Muscle of leg (tissue), 11 donors: ENCODE data around the gene TAOK3. TPM values are rescaled to one million over a fixed set of nuclear protein-coding genes. Genes with fewer than 3 reads are reported as not detected.
"Not testable (repeated sequence)": the region's sequence is repeated elsewhere in the genome, so short reads cannot be mapped to it uniquely, and the experiment has no call there.

ENCODE experiments used
- DNase-seq: peaks from one replicate; pipeline ENCODE4 v3.0.0; 2013
- H3K27ac ChIP-seq: one replicate; pipeline ENCODE4 v1.5.1; 2013; ENCODE audit warnings: mild to moderate bottlenecking, low read length, control low read depth
- H3K27me3 ChIP-seq: one replicate; pipeline ENCODE4 v1.6.1; 2013; ENCODE audit warnings: low read length; ENCODE audit not compliant: control insufficient read depth, insufficient read depth
- H3K36me3 ChIP-seq: one replicate; pipeline ENCODE4 v1.6.1; 2013; ENCODE audit warnings: low read length; ENCODE audit not compliant: control insufficient read depth, insufficient read depth
- H3K4me1 ChIP-seq: one replicate; pipeline ENCODE4 v1.6.1; 2013; ENCODE audit warnings: low read length; ENCODE audit not compliant: control insufficient read depth, insufficient read depth
- H3K4me3 ChIP-seq: one replicate; pipeline ENCODE4 v1.5.1; 2013; ENCODE audit warnings: low read length, control low read depth
- H3K9me3 ChIP-seq: replicated peaks from 2 replicates; pipeline ENCODE4 v1.6.1; 2013; ENCODE audit warnings: low read depth, low read length; ENCODE audit not compliant: control insufficient read depth
- WGBS: methylation state at CpG from one replicate; pipeline ENCODE4 v1.1.5; 2013; ENCODE audit warnings: missing lambda C conversion rate; ENCODE audit not compliant: insufficient coverage; 5-methylcytosine and 5-hydroxymethylcytosine counted together
- polyA plus RNA-seq, 8 donors: library from polyadenylated mRNA; unstranded; fragments of 120-200 nt; gene quantifications; one replicate each; pipeline versions ENCODE4 v1.2.1 to v1.2.3, GENCODE V29; 2013; ENCODE audit warnings: inconsistent platforms in 1 of 8, low replicate concordance in 1 of 8; ENCODE audit not compliant: insufficient read length in 8 of 8, insufficient read depth in 1 of 8
- total RNA-seq: library from RNA; stranded (reverse); fragments of 120-200 nt; gene quantifications from one replicate; pipeline ENCODE4 v1.2.4, GENCODE V29; 2013

Gene TAOK3
- total and polyA plus RNA-seq, 9 donors: 15.2 to 19.0 (median 17.2) TPM

DNA sequence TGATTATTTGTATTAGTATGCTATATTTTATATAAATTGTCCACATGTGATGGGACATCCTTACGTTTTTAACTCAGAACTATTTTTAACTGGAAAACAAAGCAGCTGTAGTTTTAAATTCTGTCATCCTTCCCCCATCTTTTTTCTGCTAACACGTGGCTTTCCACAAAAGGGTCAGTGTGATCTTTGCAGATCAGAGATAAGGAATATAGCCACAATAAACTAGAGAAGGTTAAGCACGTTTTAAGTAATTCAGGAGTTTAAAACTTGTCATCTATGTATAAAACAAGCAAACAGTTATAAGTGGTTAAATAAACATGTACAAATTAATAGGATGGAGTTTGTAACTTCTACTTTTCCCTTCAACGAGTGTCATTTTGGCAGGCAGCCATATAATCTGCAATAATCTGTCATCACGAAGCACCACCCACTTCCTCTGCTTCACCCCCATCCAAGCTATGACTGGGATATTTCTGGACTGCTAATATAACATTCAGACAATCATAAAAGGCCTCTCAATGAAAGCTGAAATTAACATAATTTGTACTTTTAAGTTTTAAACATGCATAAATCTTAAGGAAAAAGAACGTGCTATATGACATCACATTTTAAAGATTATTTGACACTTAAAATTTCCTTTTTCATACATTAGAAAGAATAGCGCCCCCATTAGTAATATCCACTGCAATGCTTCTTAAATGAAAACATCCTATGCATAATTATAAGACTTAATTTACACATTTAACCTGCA lies 15.3 kb downstream of the TAOK3 start:
- Histone ChIP-seq H3K4me1 (peaks cover 4% of the 10 kb centered on the region), H3K4me3 (no peak overlapping the region), H3K27ac (peak overlapping the region; percentile 84), H3K9me3 (no peaks in the 10 kb centered on the region), H3K27me3 (no peaks in the 10 kb centered on the region), H3K36me3 (no peaks in the 10 kb centered on the region)
- 40% methylated on average over 1 of the region's 7 CpGs for WGBS
- peak; percentile 81 for DNase-seq

DNA sequence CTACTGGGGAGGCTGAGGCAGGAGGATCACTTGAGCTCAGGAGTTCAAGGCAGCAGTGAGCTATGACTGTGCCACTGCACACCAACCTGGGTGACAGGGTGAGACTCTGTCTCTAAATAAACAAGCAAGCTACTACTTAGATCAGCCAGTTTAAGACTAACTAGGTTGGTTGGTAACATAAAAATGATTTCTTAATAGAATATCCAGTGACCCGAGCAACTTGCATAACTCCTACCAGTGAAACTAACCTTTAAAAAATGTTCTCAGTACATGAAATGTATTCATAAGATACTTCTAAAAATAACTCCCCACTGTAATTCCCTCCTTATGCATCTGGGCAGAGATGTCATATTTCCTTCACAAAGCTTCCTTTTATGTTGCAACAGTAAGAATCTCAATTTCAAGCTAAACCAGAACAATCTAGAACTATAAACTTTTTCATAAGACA lies 15.9 kb downstream of the TAOK3 start:
- no peak overlapping the region for H3K4me3 ChIP-seq
- peaks cover 4% of the 10 kb centered on the region for H3K4me1 ChIP-seq
- H3K36me3 ChIP-seq: no peaks in the 10 kb centered on the region
- no peaks in the 10 kb centered on the region for H3K27me3 ChIP-seq
- no peaks in the 10 kb centered on the region for H3K9me3 ChIP-seq
- DNase-seq: peak; percentile 87
- peak overlapping the region; percentile 84 for H3K27ac ChIP-seq
- WGBS: no CpG with 5 or more reads among the region's 1 CpG

DNA sequence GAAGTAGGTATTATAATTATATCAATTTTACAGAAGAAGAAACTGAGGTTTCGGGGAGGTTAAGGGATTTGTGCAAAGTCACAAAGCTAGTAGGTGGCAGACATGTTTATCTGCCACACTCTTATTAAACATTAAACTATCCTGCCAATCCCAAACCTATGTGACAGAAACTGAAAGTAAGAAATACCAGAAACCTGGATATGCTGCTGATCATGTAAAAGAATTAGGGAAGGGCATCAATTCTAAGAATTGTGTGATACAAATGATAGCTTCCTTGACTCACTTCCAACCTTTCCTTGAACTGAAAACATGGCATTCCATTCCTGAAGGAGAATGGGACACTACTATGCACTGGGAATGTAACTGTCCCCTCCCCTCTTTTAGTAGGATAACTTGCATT lies 16.9 kb downstream of the TAOK3 start:
- Histone ChIP-seq H3K27me3 (no peaks in the 10 kb centered on the region), H3K27ac (no peak overlapping the region), H3K4me1 (peaks cover 4% of the 10 kb centered on the region), H3K36me3 (no peaks in the 10 kb centered on the region), H3K9me3 (no peaks in the 10 kb centered on the region), H3K4me3 (no peak overlapping the region)
- DNase-seq: no peak
- no CpG with 5 or more reads among the region's 1 CpG for WGBS

DNA sequence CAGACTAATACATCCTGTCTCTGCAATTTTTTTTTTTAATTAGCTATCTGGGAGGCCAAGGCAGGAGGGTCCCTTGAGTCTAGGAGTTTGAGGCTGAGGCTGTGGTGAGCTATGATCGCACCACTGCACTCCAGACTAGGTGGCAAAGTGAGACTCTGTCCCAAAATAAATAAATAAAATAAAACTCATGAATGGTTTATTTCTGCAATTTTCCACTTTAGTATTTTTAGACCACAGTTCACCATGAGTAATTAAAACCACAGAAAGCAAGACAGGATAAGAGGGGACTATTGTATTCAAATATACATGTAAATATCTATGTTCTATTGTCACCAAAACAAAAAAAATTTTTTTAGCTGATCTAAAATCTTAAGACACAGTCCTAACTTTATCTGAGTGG lies 17.8 kb downstream of the TAOK3 start:
- H3K27ac ChIP-seq: no peak overlapping the region
- no CpG with 5 or more reads among the region's 1 CpG for WGBS
- no peak overlapping the region for H3K4me3 ChIP-seq
- no peak for DNase-seq
- H3K9me3 ChIP-seq: no peaks in the 10 kb centered on the region
- H3K4me1 ChIP-seq: peaks cover 4% of the 10 kb centered on the region
- no peaks in the 10 kb centered on the region for H3K27me3 ChIP-seq
- no peaks in the 10 kb centered on the region for H3K36me3 ChIP-seq

DNA sequence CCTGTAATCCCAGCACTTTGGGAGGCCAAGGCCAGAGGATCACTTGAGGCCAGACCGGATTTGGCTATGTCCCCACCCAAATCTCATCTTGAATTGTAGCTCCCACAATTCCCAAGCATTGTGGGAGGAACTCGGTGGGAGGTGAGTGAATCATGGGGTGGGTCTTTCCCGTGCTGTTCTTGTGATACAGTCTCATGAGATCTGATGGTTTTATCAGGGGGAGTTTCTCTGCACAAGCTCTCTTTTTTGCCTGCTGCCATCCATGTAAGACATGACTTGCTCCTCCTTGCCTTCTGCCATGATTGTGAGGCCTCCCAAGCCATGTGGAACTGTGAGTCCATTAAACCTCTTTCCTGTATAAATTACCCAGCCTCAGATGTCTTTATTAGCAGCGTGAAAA lies 18.2 kb downstream of the TAOK3 start:
- not testable (repeated sequence) for H3K27me3 ChIP-seq, H3K9me3 ChIP-seq, H3K4me1 ChIP-seq, H3K36me3 ChIP-seq, H3K27ac ChIP-seq, DNase-seq, H3K4me3 ChIP-seq
- WGBS: no CpG with 5 or more reads among the region's 4 CpGs

DNA sequence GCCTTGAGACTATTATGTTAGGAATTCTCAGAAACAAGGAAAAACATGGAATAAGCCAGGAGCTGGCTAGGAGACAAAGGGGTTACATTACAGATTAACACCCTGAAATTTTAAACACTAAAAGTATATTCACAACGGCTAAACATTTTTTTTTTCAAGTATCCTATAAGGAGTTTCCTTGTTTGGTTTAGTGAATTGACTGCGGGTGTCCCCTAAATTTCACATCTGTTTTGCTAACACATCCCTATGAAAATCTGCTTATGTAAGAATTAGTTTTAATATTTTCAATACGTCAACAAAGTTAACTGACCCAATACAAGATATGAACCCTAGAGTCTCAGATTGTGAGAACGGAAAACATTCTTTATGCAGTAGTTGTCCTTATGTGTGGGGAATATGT lies 19.0 kb downstream of the TAOK3 start:
- no peak for DNase-seq
- Histone ChIP-seq H3K9me3 (no peaks in the 10 kb centered on the region), H3K27me3 (no peaks in the 10 kb centered on the region), H3K27ac (no peak overlapping the region), H3K4me3 (no peak overlapping the region), H3K36me3 (no peaks in the 10 kb centered on the region), H3K4me1 (peaks cover 4% of the 10 kb centered on the region)
- WGBS: no CpG with 5 or more reads among the region's 4 CpGs

DNA sequence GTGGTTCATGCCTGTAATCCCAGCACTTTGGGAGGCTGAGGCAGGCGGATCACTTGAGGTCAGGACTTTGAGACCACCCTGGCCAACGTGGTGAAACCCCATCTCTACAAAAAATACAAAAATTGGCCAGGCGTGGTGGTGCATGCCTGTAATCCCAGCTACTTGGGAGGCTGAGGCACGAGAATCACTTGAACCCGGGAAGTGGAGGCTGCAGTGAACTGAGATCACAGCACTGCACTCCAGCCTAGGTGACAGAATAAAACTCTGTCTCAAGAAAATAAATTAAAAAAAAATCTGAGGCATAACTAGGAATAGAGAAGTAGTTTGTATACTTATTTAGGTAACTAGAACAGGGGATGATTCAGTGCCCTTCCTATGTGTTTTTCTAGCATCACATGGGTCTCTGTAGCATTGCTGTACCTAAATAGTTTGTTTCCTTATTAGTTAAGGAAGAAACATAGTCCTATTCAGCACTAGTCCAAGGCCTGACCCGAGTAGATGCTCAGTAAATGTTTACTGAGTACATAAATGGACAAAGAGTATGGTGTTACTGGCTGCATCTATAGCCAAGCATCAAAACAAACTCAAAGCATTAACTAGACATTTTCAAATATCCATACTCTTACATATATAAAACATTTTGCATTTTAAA lies 21.7 kb downstream of the TAOK3 start:
- no peaks in the 10 kb centered on the region for H3K27me3 ChIP-seq
- H3K36me3 ChIP-seq: no peaks in the 10 kb centered on the region
- no peak overlapping the region for H3K27ac ChIP-seq
- DNase-seq: no peak
- no peaks in the 10 kb centered on the region for H3K4me1 ChIP-seq
- H3K9me3 ChIP-seq: no peaks in the 10 kb centered on the region
- H3K4me3 ChIP-seq: no peak overlapping the region
- no CpG with 5 or more reads among the region's 6 CpGs for WGBS

DNA sequence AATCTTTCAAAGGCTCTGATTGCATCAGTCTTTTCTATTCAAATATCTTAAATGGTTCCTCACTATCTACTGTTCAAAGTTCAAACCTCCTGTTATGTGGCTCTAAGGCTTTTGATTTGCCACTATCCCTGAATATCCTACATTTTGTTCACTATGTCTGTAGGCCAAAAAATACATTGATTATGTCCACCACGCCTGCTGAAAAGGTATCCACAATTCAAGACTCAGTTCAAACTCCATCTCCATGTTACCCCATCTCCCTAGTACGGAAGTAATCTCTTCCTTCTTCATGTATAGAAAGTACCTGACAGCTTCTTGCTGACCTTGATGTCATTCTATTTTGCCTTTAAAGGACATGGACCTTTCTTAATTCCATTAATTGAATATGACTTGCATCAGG lies 24.8 kb downstream of the TAOK3 start:
- no peak for DNase-seq
- H3K27ac ChIP-seq: no peak overlapping the region
- H3K27me3 ChIP-seq: no peaks in the 10 kb centered on the region
- H3K4me3 ChIP-seq: no peak overlapping the region
- no CpG with 5 or more reads among the region's 2 CpGs for WGBS
- no peaks in the 10 kb centered on the region for H3K4me1 ChIP-seq
- no peaks in the 10 kb centered on the region for H3K9me3 ChIP-seq
- H3K36me3 ChIP-seq: no peaks in the 10 kb centered on the region

DNA sequence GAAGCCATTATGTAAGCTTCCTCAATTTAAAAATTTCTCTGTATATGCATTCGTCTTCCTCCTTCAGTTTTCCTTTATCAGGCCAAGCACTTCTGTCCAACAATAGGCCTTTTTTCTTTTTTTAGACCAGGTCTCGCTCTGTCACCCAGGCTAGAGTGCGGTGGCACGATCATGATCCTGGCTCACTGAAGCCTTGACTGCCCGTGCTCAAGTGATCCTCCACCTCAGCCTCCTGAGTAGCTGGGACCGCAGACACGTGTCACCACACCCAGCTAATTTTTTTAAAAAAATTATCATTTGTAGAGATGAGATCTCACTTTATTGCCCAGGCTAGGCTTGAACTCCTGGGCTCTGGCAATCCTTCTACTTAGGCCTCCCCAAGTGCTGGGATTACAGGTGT lies 25.8 kb downstream of the TAOK3 start:
- DNase-seq: no peak
- H3K36me3 ChIP-seq: no peaks in the 10 kb centered on the region
- H3K4me3 ChIP-seq: no peak overlapping the region
- no peak overlapping the region for H3K27ac ChIP-seq
- no peaks in the 10 kb centered on the region for H3K4me1 ChIP-seq
- H3K9me3 ChIP-seq: no peaks in the 10 kb centered on the region
- 82% methylated on average over 3 of the region's 7 CpGs for WGBS
- no peaks in the 10 kb centered on the region for H3K27me3 ChIP-seq

DNA sequence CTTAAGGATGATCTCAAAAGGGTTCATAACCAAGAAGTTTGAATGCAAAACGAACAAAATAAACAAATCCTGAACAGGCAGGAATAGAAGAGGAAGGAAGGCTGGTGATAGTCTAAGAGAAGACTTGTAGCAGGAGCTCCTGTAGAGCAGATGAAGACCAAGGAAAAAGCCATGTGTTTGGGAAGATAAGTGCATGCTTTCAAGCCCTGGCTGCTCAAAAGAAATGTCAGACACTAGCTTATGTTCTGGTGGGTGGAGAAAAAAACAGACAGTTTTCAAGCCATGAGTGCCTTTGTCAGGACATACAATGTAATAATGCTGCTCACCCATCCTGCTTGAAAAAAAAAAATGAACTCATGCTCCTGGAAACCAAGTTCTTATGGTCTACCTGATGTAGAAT lies 27.4 kb downstream of the TAOK3 start:
- Histone ChIP-seq H3K27me3 (no peaks in the 10 kb centered on the region), H3K4me3 (no peak overlapping the region), H3K27ac (no peak overlapping the region), H3K4me1 (no peaks in the 10 kb centered on the region), H3K36me3 (no peaks in the 10 kb centered on the region), H3K9me3 (no peaks in the 10 kb centered on the region)
- no CpG with 5 or more reads among the region's 1 CpG for WGBS
- DNase-seq: no peak
